ENCODE data around the gene STRIP1.

Gene STRIP1

GRCh38 chr1:110091381-110091780 is 57.0 kb downstream of the STRIP1 start:
- H3K27ac ChIP-seq: no peak overlapping the region
- TF ChIP-seq CTCF (conservative IDR thresholded peaks at IDR 0.05) (no peak), ZFX (IDR thresholded peaks at IDR 0.05) (no peak)

GRCh38 chr1:110091791-110092190 is 57.4 kb downstream of the STRIP1 start:
- H3K27ac ChIP-seq: no peak overlapping the region

GRCh38 chr1:110092991-110093390 is 58.6 kb downstream of the STRIP1 start:
- no peak for TF ChIP-seq CTCF (conservative IDR thresholded peaks at IDR 0.05)
- no peak for TF ChIP-seq ZFX (IDR thresholded peaks at IDR 0.05)
- H3K27ac ChIP-seq: no peak overlapping the region

More at GRCh38 chr1:110091791-110092190, 57.4 kb downstream of the STRIP1 start:
- TF ChIP-seq ZFX (IDR thresholded peaks at IDR 0.05) (no peak), CTCF (conservative IDR thresholded peaks at IDR 0.05) (no peak)

- no peak for TF ChIP-seq CTCF (conservative IDR thresholded peaks at IDR 0.05)
- TF ChIP-seq ZFX (IDR thresholded peaks at IDR 0.05): no peak
These were observed 60.7 kb downstream of the STRIP1 start for GRCh38 chr1:110094931-110095654.

GRCh38 chr1:110097507-110098221 is 63.2 kb downstream of the STRIP1 start:
- no peak overlapping the region for H3K27ac ChIP-seq
- TF ChIP-seq CTCF (conservative IDR thresholded peaks at IDR 0.05): no peak
- no peak for TF ChIP-seq ZFX (IDR thresholded peaks at IDR 0.05)

More at GRCh38 chr1:110094931-110095654, 60.7 kb downstream of the STRIP1 start:
- H3K27ac ChIP-seq: no peak overlapping the region

GRCh38 chr1:110098222-110099026 is 64.0 kb downstream of the STRIP1 start:
- TF ChIP-seq CTCF (conservative IDR thresholded peaks at IDR 0.05) (no peak), ZFX (IDR thresholded peaks at IDR 0.05) (no peak)
- no peak overlapping the region for H3K27ac ChIP-seq
